ENCODE data around the gene SPI1.

GRCh38 chr11:47396049-47396320, 17.6 kb upstream of the SPI1 start:
- TF ChIP-seq CTCF (optimal IDR thresholded peaks at IDR 0.05 in 1 of 3, IDR thresholded peaks at IDR 0.05 in 1 of 3, conservative IDR thresholded peaks at IDR 0.05 in 1 of 3; ENCODE audit: extremely low read depth in 1 of 3, insufficient read depth in 2 of 3, low read length in 3 of 3) (no peak), EZH2 (IDR thresholded peaks at IDR 0.05; ENCODE audit: low read length) (no peak)

Measured in keratinocyte (primary cell).